Left lobe of liver (tissue), 2 donors: ENCODE data around the gene TBX21. TPM values are rescaled to one million over a fixed set of nuclear protein-coding genes. Genes with fewer than 3 reads are reported as not detected.
A peak's percentile ranks its signal among the peaks of the same experiment; 100 is the strongest.

Experiments used
- ATAC-seq: fragments of 200-7000 bp; cut with Tn5 transposase; one replicate; pipeline ENCODE4 v1.9.1; 2020; ENCODE audit warnings: mild to moderate bottlenecking, moderate library complexity
- DNase-seq: peaks from one replicate; pipeline ENCODE4 v3.0.0-alpha.2; 2020; ENCODE audit warnings: low spot score
- total RNA-seq: library from RNA; stranded (reverse); gene quantifications from one replicate; pipeline ENCODE4 v1.2.1, GENCODE V29; 2021
- donor health status: DM: no; HTN: no; CAD: no; lungs with moderate emphysema.
- donor health status: DM: no; HTN: yes; CAD: no.

The TBX21 gene
- total RNA-seq, 1 donor from 2014 or later: 0.38 TPM

DNA sequence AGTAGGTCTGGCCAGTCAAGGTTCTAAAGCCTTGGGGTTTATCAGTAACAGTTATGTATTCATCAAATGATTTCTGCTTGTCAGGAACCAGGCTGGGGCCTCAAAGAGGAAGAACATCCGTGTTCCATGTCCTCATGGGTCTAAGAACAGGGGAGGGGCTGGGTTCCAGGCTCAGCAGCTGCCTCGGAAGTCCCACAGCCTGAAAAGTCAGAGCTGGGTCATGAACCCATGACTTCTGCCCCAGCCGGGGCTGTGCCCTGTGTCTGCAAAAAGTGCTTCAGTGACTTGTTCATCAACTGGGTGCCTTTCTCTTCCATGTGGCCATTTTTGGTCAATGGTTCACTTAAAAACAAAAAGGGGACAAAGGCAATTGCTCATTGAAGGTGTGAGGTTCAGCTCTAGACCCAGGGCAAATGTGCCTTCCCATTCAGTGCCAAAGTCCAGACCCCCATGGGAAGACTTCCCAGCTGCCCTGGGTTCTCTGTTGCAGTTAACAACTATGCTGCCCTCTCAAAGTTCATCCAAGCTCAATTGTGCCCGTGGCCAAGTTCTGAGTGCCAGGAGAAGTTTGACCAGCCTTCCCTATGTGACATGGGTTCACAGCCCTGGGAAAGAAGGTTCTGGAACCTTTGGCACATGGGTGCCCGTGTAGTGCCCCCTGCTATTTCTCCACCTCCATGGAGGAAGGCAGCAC lies 20.6 kb upstream of the TBX21 start:
- DNase-seq (no peak), ATAC-seq (peak; percentile 43)

DNA sequence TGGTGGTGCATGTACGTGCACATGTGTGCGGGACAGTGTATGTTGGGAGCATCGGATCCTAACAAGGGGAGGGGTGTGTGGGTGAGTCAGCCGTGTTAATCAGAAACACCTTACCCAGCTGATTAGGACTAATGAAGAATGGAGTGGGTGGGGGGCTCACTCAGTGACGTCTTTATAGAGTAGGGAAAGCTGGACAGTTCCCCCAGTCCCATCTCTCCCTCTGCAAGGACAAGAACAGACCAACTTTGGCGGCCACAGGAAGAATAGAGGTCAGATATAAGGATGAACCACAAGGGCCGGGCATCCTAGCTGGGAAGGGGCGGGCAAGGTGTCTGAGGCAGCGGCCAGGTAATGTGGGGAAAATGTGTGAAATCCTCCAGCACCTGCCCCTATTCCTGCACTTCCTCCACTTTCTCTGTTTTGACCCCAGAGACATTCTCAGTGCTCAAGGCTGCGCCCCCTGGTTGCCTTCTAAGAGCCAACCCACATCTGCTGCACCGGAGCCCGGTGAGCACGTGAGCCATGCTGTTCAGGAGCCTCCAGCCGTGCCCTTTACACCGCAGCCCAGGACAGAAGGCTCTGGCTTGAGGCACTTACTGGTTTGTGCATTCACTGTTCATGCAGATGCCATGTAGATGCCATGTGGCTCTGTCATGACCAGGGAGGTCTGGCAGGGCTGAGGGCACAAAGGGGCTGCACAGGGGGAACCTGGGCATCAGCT lies 18.9 kb upstream of the TBX21 start:
- ATAC-seq: no peak
- DNase-seq: no peak

DNA sequence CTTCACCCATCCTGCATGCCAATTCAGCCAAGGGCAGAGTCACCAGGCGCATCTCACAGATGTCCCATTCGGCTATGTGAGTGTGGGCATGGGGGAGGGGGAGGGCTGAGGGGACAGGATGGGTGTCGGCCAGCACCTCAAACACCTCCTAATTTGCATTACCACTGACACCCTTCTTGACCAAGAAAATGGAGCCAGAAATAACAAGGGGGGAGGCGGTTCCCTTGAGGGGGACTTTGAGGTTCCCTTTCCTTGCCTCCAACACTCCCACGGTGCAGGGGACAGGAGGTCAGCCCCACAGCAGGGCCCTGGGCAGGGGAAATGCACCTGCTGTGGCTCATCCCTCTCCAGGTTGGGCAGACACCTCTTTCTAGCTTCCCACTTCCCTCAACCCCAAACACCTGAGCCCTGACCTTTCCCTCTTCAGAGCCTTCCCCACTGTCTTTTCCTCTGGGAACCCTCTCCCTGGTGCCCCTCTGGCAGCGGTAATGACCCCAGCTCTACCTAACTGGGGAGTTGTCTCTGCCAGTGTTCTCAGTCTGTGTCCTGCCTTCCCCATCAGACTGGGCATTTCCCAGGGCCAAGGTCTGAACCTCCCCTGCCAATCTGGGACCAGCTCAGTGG lies 18.2 kb upstream of the TBX21 start:
- no peak for ATAC-seq
- DNase-seq: no peak

DNA sequence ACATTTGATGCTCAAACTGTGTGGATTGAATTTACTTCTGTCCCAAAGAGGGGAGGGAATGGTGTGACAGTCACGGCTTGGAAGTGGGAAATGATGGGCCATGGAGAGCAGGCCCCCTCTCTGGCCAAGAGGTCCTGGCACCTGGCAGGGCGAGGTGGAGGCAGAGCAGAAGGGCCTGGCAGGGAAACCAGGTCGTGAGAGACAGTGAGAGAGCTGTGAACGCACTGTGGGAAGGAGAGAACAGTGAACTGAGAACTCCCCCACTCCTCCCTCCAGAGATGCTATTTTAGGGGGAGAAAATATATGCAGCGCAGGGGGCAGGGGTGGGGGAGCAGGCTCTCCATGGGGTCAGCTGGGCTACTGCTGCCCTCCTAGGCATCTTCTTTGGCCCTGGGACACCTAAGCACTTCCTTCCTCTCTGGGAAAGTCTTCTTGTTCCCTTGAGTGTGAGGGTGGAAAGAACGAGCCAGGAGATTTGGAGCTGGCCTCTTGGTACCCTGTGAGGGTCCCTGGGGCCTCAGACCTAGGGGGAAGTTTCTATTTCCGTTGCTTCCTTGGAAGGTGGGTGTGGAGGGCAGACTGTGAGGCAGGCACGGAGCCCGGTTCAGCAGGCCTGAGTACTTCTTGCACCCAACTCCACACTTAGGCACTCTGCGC lies 17.2 kb upstream of the TBX21 start:
- ATAC-seq: no peak

DNA sequence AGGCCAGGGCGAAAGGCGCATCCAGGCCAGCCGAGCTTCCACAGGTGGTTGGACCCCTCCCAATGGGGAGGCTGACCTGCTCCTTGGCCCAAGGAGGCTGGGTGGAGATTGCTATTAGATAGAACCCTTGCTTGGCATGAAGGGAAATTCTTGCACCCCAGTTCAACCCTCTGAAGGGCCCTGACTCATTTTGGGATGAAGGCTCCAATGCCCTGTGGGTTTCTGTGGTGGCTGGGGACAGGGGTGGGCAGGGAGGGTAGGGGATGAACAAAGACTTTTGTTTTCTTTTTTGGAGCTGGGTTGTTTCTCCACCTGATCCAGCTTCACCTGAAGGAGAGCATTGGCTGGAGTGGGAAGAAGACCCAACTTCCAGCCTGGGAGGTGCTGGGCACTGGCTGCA lies 16.7 kb upstream of the TBX21 start:
- DNase-seq (no peak), ATAC-seq (no peak)

More for the DNA sequence above, 17.2 kb upstream of the TBX21 start:
- DNase-seq: no peak

DNA sequence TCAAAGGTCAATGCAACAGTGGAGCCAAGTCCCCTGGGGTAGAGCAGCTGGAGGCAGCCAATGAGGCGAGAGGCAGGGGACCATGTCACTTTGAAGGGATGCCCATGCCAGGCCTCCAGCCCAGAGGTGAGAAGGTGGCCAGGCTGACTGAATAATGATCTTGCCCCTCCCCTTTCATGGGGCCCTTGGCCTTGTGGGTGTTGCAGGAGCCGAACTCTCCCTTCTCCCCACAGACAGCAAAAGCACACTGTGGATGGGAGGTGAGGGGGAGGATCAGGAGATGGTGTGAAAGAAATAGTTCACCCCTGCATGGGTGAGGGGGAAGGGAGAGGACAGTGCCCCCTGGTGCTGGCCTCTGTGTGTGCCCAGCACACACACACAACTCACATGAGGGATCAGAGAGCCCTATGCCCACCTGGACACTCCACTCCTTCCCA lies 15.8 kb upstream of the TBX21 start:
- DNase-seq (no peak), ATAC-seq (peak; percentile 30)

DNA sequence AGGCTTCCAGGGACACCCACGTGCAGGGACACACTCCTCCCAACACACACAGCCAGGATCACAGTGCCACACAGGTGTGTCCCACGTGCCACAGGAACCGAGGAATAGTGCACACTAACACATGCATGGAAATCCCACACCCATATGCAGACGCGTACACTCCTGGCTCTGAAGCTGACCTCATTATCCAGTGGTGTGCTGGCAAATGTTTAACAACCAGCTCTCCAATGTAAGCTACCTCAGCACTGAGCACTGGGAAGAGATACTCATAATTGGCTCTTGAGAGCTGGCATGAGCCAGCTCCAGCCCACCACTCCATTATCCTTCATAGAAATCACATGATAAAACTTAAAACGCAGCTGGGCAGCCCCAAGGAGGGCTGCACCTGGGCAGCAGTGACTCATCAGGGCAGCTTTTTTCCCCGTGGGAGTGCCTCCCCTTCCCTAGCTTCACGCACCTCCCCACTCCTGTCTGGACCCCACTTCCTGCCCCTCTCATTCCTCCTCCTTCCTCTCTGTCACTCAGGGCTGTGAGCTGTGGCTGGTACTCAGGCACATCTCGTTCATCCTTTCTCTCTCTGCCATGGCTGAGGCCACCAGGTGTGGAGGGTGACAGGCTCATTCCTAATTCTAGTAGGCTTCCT lies 14.9 kb upstream of the TBX21 start:
- DNase-seq (no peak), ATAC-seq (peak; percentile 11)

DNA sequence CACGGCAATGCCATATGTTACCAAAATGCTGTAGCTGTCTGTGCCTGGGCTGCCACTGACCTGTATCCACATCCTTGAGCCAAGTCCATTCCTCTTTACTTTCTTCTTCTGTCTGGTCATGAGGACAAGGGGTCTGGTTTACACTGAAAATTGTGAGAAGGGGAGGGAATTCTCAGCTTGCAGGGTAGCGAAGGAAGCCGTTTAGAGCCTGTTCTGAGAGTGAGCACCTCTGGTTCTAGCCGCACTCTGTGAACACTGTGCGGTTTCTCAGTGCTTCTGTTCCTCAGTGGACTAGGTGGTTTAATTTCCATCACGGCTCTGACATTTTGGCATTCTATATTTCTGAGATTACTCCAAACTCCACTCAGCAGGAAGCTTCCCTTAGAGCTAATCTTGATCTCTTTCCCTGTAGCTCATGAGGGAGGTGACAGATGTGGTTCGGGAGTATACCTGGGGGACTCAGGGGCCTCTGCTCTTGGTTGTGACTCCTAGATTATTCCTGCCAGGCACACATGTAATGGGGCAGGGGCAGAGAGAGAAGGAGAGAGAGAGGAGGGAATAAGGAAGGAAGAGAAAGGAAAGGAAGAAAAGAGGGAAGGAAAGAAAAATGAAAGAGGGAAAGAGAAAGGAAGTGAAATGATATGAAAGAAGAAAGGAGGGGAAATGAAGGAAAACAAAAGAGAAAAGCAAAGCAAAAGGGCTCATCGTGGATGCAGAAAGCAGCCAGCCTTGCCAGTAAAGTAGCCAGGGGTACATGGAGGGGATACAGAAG lies 14.2 kb upstream of the TBX21 start:
- no peak for ATAC-seq
- no peak for DNase-seq

DNA sequence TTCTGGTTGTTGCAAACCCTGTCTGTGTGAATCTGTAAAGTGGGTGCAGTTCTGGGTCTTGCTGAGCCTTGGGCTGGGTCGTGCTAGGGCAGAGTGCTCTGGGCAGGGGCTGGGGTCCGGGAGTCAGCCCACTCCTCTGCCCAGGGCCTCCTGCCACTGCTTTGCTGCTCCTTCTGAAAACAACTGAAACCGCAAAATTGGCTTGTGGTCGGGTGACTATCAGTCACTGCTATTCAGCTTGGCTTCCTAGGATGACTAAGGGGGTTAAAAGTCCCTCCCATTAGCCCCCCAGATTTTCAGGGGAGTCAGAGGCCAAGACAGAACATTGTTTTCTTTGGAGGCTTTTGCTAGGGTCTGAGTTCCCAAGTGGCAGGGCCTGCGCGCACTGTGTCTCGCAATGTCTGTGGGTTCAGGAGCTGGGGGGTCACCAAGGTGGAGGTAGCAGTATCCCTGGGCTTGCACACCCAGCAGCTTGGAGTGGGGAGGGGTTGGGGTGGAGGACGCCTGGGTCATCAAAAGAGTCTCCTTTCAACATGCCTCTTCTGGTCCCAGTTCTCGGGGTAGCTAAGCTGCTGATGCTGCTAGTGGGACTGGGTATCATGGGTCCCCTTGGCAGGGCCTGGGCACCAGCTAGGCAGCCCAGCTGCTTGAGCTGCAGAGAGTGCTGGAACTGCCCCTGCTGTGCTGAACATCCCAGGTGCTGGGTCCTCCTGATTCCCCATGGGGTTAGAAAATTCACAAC lies 13.5 kb upstream of the TBX21 start:
- DNase-seq (no peak), ATAC-seq (no peak)

DNA sequence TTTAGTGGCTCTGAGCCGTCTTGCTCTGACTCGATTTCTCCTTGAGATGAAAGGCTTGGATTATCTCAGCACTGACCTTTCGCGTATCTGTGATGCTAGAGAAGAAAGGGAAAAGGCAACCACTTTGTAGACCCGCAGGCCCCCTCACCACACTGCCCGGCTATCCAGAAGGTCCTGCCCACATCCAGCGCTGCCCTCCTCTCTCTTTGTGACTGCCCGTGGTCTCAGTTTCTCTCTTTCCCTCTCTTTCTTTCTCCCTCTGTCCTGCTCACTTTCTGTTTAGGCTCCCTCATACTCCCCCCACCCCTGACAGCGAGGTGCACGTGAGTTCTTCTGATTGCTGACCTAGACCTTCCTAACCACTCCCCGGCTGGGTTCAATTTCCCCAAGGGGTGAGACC lies 12.8 kb upstream of the TBX21 start:
- DNase-seq (no peak), ATAC-seq (no peak)

DNA sequence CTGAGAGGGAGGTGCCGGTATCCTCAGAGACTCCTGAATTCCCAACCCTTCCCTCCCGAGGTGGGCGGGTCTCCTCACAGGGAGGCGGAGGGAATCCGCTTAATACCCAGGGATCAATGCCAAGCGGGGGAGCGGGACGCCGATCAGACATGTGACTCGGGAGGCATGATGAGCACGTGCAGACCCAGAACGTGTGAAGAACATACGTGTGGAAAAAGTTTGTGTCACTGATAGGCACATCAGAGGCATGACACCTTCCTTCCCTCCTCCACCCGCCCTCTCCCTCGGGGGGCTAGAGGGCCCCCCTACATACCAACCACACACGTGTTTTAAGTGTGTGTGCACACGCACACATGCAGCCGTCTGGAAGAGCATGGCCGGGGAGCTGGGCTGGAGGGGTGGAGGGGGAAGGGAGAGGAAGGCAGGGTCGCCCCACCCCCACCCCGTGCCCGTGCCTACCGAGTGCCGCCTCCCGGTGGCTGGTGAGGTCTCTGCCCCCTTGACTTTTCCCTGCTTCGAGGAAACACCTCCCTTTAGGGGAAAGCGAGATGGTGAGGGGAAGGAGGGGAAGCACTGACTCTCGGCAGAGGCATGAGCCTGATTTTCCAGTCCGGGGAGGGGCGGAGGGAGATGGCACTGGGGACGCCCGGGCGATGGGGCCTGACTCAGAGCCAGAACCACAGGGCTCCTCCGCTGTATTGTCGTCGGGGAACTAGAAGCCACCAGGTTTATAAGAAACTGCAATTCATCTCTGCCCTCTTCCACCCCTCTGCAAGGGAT lies 12.1 kb upstream of the TBX21 start:
- no peak for DNase-seq

DNA sequence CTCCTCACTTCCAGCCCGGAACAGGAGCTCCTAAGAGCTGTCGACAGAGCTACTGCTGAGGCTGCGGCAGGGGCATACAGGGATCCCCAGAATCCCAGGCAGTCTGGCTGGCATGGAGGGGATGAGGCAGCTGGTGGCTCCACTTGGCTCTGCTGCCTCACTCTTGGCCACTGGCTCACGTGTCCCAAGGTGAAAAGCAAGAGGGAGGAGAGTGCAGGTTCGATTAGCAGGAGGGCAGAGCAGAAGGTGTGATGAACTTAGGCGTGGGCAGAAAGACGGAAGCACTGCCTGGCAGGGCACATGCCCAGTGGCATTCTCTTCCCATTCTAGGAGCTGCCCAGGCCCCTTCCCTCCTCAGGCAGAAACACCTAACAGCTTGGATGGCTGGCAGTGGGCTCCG lies 11.3 kb upstream of the TBX21 start:
- ATAC-seq: no peak

More for the DNA sequence above, 12.1 kb upstream of the TBX21 start:
- no peak for ATAC-seq

DNA sequence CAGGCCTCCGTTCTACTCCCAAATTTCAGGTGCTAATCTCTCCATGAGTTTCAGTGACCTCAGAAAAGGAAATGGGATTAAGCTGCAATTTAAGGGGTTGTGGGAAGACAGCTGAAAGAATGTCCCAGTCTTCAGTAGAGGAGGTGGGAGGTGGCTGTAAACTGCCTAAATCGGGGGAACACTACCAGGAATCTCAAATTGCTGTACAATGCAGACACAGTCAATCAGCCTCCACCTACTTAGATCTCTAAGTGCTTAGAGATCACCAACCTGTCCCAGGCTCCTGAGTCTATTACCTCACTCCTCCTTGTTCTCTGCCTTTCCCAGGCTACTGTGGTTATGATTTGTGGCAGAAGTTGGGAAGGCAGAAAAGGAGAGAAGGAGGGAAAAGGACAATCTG lies 8.3 kb upstream of the TBX21 start:
- ATAC-seq (no peak), DNase-seq (no peak)

More for the DNA sequence above, 11.3 kb upstream of the TBX21 start:
- DNase-seq: no peak

DNA sequence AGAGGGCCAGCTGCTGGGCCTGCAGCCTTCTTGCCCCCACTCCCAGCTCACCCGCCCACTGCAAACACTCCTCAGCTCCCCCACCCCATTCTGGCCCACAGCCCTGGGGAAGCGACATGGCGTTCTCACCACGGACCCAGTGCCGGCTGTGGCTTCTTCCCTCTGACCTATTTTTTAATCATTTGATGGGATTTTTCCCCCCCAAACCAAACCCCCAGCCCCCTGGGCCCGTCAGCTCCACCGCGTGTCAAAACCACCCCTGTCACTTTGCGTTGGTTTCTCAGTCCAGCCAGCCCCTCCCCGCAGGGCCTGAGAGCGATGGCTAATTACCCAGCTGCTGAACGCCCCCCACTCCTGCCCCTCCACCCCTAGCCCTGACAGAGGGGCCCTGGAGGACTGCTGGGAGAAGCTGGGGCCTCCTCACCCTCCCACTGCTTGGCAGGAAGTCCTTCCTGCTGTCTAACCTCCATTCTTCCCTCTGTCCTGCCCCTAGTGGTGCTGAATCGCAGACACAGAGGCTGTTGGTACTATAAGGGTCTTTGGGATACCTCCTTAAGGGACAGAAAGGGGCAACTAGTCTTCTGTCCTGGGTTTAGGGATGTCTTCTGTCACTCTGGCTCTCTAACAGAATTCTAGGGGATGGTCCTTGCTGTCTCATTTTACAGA lies 7.5 kb upstream of the TBX21 start:
- no peak for ATAC-seq
- no peak for DNase-seq

DNA sequence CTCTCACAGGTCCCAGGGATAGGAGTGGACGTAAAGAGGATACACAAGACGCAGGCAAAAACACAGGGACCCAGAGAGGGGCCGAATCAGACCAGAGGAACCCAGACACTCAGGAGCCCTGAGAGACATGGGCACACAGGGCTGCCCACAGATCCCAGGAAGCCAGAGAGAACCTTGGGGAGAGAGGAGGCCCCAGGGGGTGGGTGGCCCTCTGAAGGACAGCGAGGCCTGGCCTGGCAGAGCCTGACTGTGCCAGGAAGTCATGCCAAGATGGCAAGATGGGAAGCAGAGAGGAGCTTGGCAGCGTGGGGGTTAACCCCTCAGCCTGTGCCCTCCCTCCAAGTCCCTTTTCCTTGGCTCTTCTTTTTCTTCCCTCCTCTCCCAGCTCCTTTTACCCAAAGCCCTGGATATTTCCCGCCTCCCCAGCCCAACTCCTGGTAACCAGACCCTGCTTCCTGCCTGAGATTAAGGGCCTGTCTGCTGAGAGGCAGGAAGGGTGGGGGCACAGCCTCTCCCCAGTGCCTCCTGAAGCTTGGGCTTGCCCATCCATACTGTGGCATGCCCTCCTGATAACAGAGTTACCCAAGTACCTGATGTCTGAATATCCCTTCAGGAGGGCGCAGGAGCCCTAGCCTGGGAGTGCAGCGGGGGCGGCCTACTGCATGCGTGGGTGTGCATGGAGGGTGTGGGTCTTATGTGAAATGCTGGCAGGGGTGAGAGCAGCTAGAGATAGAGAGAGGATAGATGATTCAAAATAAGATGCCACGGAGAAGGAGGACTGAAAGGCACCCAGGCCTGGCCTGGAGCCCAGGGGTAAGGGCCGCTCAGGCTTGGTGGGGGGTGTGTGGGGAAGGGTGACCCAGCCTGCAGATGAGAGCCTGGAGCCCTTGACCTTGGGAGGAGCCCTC lies 6.0 kb upstream of the TBX21 start:
- DNase-seq: no peak
- no peak for ATAC-seq

DNA sequence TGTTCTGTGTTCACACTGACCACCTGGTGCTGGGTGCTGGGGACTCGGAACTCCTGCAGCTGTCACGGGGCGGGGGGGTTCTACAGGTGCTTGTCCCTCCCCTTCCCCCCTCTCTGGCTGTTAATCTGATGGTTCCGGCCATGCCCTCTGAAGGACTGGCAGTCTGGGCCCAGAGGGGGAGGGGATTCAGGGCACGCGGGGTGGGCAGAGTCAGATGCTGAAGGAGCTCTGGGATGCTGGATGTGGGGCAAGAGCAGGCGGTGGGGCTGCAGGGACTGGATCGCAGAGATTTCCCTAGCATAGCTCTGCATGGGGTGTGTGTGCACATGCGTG lies 5.4 kb upstream of the TBX21 start:
- ATAC-seq: no peak
- DNase-seq: no peak

DNA sequence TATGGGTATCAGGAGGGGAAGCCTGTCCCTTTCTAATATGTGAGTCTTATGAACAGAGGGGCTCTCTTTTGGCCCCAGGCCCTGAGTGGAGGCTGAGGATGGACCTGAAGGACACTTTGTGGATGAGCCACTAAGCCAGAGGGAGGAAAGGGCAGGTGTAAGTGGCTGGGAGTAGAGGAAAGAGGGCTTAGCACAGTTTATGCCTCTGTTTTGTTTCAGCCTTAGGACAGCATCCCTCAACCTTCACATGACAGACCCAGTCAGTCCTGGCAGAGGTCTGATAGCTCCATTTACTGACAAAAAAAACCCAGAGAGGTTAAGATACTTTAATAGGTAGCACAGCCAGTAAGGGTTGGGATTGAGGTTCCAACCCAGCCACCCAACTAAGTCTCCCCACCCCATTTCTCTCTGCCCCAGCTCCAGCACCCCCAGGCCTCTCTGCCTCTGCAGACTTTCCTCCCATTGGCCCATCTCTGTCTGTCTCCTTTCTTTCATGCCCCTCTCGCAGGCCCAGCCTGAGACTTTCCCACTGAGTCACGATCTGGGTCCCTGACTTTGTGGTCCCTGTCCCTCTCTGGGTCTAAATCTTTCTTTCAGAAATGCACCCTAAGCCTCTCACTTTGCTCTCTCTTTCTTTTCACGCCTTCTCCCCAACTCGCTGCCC lies 4.7 kb upstream of the TBX21 start:
- ATAC-seq: no peak
- DNase-seq: no peak
